Measurements from ENCODE around the gene TCN2.
"Not testable (repeated sequence)": the region's sequence is repeated elsewhere in the genome, so short reads cannot be mapped to it uniquely, and the experiment has no call there.

TCN2 gene

DNA sequence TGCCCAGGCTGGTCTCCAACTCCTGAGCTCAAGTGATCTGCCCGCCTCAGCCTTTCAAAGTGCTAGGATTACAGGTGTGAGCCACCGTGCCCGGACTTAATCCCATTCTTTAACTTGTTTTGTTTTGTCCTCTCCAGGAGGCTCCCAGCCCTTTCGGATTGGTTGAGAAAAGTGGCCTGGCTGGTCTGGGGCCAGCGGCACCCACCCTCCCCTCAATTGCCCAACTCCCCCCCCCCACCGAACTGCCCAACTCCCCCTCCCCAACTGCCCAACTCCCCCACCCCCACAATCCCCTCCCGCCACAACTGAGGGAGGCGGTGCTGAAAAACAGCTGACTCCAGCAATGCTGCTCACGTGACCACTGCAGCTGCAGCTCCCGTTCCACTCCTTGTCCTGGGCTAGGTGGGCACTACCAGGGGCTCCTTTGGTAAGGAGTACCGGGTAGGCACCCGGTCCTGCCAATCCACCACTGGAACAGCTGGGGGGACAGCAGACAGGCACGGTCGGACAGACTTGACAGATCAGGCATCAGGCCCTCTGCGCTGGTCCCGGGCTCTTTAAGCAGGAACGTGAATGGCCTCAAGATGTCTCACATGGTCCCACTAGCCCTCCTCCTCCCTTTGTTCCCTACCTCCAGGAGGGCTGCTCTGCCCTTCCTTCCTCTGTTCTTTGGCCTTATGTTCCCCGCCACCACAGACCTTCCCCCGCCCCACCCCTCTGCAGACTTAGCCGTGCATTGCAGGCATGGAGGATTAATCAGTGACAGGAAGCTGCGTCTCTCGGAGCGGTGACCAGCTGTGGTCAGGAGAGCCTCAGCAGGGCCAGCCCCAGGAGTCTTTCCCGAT lies at the start of gene TCN2:
TCN2 (plus strand) TSS at position 720 of the 845 bp plus-strand sequence. CDS start 158 bp downstream, outside the sequence.
- peak in 2 of 4 experiments; percentile 2 to 10 for DNase-seq

- DNase-seq, result no peak
Observed at GRCh38 chr22:30557243-30557642, 49.7 kb upstream of the TCN2 start.

DNA sequence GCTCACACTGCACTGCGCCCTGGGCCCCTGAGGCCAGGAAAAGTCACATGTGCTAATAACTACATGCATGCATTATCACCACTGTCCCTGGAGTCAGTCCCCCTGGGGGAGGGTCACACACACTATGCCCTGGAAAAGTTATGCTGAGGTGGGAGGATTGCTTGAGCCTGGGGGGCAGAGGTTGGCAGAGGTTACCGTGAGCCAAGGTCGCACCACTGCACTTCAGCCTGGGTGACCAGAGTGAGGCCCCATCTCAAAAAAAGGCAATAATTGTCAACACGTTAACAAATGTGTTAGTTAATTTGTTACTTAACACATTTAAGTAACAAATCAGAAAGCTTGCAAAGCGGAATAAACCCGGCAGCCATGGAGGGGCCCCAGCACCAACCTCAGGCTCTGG lies 47.1 kb upstream of the TCN2 start:
- no peak for DNase-seq

DNA sequence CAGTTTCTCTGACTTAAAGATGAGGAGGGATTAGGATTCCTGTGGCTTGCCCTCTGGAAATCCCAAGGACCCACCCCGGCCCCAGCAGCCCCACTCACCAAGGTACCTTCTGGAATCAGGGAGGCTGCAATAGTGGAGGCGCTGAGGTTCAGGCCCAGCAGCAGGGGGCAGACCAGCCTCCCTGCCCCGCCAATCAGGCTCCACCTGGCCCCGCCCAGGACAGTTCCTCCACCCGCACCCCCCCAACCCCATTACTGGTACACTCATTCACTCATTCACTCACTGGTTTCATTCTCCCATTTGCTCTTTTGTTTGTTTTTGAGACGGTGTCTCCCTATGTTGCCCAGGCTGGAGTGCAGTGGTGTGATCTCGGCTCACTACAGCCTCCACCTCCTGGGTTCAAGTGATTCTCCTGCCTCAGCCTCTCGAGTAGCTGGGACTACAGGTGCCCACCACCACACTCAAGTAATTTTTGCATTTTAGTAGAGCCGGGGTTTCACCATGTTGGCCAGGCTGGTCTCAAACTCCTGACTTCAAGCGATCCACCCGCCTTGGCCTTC lies 46.3 kb upstream of the TCN2 start:
- DNase-seq, result not testable (repeated sequence)

DNA sequence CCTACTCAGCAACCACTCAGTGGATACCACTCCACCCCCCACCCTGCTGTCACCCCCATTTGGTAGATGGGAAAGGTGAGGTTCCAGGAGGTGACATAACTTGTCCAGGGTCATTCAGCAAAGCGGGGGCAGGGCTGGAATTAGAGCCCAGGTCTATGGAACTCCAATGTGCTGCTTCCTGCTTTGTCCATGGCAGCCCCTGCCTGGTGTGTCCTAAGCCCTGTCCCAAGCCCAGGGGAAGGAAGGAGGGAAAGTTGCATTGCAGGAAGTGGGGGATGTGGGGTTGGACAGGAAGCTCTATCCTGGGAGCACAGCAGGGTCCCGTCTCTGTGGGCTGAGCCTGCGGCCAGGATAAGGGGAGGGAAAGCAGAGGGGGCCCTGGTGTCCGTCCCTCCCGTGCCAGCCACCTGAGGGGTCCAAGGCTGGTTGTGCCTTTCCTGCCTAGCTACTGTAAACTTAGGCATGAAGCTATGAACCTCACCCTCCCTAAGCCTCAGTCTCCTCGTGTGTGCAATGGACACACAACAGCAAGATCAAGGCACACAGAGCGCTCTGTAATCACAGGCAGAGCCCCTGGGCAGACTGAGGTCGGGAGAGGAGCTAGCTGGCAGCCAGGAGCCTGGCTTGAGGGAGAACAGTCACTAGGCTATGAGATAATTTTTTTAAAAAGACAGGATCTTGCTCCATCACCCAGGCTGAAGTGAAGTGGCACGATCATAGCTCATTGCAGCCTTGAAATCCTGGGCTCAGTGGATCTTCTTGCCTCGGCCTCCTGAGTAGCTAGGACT lies 45.4 kb upstream of the TCN2 start:
- DNase-seq, result no peak

DNA sequence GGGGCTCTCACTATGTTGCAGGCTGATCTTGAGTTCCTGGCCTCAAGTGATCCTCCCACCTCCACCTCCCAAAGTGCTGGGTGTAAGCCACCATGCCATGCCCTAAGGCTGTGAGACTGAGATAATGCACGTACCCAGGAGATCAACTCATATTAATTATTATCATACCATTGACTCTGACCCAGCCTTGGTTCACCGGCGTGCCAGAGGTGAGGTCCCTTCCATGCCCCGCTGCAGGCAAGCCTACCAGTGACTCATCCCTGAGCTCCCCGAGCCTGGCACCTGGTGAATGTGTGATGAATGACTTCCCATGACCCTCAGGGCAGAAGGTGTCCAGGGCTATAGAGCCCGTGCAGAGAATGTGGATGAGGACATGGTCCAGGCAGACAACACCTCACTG lies 44.6 kb upstream of the TCN2 start:
- DNase-seq, result no peak

DNA sequence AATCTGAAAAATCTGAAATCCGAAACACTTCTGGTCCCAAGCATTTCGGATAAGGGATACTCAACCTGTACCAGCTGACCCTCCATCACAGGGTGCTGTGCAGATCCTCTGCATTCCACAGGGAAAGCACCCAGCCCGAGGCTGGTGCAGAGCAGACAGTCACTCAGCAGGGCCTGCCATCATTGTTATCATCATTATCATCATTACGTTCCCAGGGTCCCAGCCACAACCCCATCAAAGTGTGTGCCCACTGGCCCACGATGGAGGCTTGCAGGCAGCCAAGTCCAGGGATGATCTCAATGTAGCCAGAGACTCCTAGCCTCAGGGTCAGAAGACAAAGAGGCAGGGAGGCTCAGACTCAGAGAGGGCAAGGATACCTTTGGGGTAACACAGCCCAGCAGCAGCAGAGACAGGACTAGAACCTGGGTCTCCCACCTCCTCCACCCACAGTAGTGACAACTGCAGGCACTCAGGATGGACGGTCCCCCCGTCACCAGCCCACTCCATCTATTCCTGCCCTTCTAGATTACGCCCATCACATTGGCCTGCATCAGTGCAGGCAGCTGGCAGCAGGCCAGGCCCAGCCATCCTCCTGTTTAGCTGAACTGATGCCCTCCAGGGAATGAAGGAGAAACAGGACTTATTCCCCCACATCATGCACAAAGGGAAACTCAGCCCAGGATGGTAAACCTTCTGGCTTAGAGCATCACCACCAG lies 42.8 kb upstream of the TCN2 start:
- DNase-seq, result no peak

GRCh38 chr22:30564761-30565119 lies 42.2 kb upstream of the TCN2 start:
- DNase-seq, result no peak

DNA sequence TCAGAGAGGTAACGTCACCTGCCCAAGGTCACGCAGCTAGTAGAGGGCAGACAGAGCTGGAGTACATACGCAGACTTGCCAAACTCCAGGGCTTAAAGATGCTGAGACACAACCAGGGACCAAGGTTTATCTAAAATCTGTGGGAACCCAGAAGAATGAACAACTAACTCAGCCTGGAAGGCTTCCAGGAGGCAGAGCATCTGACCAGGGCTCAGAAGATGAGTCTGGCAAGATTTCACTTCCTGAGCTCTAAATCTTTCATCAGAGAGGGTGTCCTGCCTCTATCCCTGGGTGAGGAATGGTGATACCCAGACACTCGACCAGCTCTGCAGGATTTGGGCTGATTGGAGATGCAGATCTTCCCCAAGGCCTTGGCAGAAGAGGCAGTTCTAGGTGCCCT lies 41.6 kb upstream of the TCN2 start:
- no peak for DNase-seq

DNA sequence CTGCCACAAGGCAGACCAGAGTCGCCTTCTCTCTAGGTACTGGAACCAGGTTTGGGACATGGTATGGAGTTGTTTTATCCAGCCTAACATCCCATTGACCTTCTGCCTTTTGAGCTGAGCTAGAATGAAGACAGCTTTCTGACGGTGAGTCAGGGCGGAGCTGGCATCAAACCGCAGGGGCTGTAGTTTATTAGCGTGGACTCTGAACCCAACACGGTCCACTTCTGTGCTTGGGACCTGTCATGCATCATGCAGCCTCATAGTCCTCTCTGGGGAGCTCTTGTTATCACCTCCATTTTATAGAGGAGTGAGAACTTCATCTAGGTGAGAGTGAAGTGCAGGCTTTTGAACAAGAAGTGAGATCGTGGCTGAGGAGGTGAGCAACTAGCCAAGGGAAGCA lies 40.8 kb upstream of the TCN2 start:
- DNase-seq, result no peak

GRCh38 chr22:30567277-30567676 lies 39.7 kb upstream of the TCN2 start:
- DNase-seq, result not testable (repeated sequence)

GRCh38 chr22:30568137-30568805 lies 38.7 kb upstream of the TCN2 start:
- DNase-seq, result no peak

- DNase-seq, result no peak
Observed at GRCh38 chr22:30569674-30570202, 37.2 kb upstream of the TCN2 start.

GRCh38 chr22:30572210-30572609 lies 34.8 kb upstream of the TCN2 start:
- DNase-seq, result no peak

DNA sequence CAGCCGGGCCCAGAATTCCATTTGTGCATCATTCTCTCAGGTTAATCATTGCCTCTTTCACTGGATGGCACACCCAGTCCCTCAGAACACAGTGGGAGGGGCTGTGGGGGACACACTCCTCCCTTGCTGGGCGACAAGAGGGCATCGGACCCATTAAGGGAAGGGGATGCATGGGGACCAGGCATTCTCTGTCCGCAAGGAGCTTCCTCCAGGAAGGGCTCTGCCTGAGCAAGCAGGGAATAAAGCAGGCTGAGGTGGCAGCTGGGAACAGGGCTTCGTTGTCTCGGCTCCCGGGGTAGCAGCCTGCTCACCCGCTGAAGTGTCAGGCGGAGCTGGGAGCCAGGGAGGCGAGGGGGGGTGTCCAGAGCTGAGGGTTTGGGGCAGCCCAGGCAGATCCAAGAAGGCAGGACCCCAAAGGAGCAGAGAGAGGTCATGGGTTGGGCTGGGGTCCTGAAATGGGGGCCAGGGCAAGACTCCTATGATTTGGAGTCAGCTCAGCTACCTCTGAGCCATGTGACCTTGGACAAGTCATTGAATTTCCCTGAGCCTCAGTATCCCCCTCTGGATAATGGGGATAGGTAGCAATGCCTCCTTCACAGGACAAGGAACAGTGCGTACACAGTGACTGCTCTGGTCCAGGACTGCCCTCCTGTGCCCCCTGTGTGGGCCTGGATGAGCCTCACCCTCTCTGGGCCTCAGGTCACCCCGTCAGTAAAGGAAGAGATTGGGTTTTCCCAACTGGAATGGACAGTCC lies 34.0 kb upstream of the TCN2 start:
- DNase-seq, result no peak

DNA sequence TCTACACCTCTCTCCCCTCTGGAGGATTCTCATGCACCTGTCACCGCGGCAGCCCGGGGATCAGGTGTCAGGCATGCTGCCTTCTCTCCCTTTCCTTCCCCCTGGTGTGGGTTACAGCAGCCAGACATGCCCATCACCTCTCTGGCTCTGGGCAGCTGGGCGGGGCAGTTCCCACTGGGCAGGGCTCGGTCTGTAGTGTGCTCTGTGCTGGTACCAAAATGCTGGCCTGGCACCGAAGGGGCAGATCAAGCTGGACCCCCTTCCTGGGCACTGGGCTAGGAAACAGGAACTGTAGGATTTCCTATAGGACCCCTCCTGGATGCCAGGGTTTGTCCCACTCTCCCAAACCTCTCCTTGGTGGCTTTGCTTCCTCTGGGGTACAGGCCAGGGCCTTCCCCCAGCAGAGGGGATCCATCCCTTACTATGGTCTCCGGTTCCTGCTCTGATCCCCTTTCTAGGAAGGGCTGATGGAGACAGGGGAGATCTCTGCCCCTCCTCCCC lies 33.3 kb upstream of the TCN2 start:
- DNase-seq, result no peak

DNA sequence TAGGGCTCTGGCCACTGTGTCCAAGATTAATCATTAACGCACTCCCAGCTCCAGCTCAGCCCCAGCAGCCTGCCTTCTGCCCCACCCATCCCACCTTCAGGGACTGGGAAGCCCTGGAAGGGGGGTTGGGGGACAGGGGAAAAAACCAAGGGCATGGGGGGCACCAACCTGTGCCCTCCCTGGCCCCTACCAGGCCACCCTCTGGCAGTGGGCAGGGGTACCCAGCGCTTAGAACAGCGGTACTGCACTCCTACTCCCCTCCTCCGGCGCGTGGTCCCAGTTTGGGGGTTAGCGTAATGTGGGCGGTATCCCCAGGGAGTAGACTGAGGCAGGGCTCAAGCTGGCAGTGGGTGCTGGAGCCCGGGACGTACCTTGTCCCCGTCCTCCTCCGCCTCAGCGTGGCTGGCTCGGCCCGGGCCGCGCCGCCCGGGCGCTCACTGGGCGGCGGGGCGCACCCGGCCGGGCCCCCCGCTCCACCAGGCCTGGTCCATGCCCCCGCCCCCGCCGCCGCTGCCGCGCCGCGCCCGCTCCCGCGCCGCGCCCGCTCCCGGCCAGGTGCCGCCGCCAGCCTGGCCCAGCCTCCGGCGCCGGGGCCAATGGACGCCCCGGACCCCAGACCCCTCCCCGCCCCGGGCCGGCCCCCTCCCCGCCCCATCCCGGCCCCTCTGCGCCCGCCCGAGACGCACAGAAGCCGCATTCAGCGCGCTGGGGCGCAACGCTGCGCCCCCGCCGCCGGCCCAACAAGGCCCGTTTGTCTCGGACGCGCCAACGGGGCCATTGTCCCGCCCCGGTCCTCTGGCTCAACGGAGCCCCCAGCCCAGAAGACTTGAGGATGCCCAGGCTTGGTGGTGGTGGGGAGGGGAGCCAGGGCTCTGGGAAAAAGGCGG lies 32.6 kb upstream of the TCN2 start, which contains the start of gene GAL3ST1:
GAL3ST1 (minus strand) TSS at position 571 of the 887 bp plus-strand sequence. CDS start 17,273 bp downstream, outside the sequence.
- DNase-seq, result no peak

GRCh38 chr22:30574997-30575671 lies 31.8 kb upstream of the TCN2 start:
- DNase-seq, result no peak

- DNase-seq, result no peak
Observed at GRCh38 chr22:30575859-30576258, 31.1 kb upstream of the TCN2 start.

- DNase-seq, result no peak
Observed at GRCh38 chr22:30578481-30578880, 28.5 kb upstream of the TCN2 start.

Measured in activated CD4-positive, CD25-positive, alpha-beta regulatory T cell (primary cell).